CD14-positive monocyte (primary cell): ENCODE measurements around the gene DNAH10. TPM values are rescaled to one million over a fixed set of nuclear protein-coding genes. Genes with fewer than 3 reads are reported as not detected.

Experiments used
- DNase-seq, 3 donors: peaks; one replicate each; pipeline ENCODE4 v3.0.0-alpha.2; 2011 to 2022
- H2AFZ ChIP-seq: 2 replicates; pipeline ENCODE4 v1.6.0; 2012; ENCODE audit warnings: mild to moderate bottlenecking, low read depth, low read length, inconsistent platforms; ENCODE audit not compliant: insufficient read depth, poor library complexity, severe bottlenecking
- H3K27ac ChIP-seq, 2 donors: 1 replicate in 1 of 2; 2 replicates in 1 of 2; pipeline ENCODE4 v1.5.1; 2012 to 2013; ENCODE audit warnings: low read length in 2 of 2, control low read depth in 1 of 2, inconsistent platforms in 1 of 2, low read depth in 1 of 2, mild to moderate bottlenecking in 1 of 2
- H3K27me3 ChIP-seq, 2 donors: one replicate each; pipeline versions ENCODE4 v1.6.0 to v1.6.1; 2011 to 2013; ENCODE audit warnings: low read length in 2 of 2; ENCODE audit not compliant: control insufficient read depth in 2 of 2, insufficient read depth in 2 of 2
- H3K36me3 ChIP-seq, 2 donors: replicated peaks in 1 of 2; 1 replicate in 1 of 2; 2 replicates in 1 of 2; pipeline versions ENCODE4 v1.5.1 to v1.6.1; 2012 to 2013; ENCODE audit warnings: low read length in 2 of 2, control low read depth in 1 of 2, inconsistent platforms in 1 of 2, mild to moderate bottlenecking in 1 of 2; ENCODE audit not compliant: insufficient read depth in 2 of 2, control insufficient read depth in 1 of 2
- H3K4me1 ChIP-seq, 2 donors: 1 replicate in 1 of 2; 2 replicates in 1 of 2; pipeline versions ENCODE4 v1.5.1 to v1.6.1; 2012 to 2013; ENCODE audit warnings: low read length in 2 of 2, control low read depth in 1 of 2, inconsistent platforms in 1 of 2, mild to moderate bottlenecking in 1 of 2, moderate library complexity in 1 of 2; ENCODE audit not compliant: insufficient read depth in 2 of 2, control insufficient read depth in 1 of 2
- H3K4me2 ChIP-seq: replicated peaks from 2 replicates; pipeline ENCODE3; 2012; ENCODE audit warnings: low read length, moderate library complexity, mild to moderate bottlenecking; ENCODE audit not compliant: poor library complexity, severe bottlenecking; ENCODE audit errors: extremely low read depth
- H3K4me3 ChIP-seq, 3 experiments: fragments of 200-600 bp in 1 of 3; sonication (generic) in 1 of 3; replicated peaks in 1 of 3; 1 replicate in 2 of 3; 2 replicates in 1 of 3; pipeline ENCODE4 v1.5.1; 2011 to 2013; ENCODE audit warnings: low read length in 3 of 3, mild to moderate bottlenecking in 3 of 3, control low read depth in 2 of 3, low read depth in 2 of 3, inconsistent platforms in 1 of 3, moderate library complexity in 1 of 3
- H3K79me2 ChIP-seq: 2 replicates; pipeline ENCODE4 v1.6.0; 2012; ENCODE audit warnings: mild to moderate bottlenecking, control low read depth, inconsistent platforms, low read length, moderate library complexity; ENCODE audit not compliant: insufficient read depth
- H3K9ac ChIP-seq: 2 replicates; pipeline ENCODE4 v1.6.0; 2017; ENCODE audit warnings: low read length, mild to moderate bottlenecking; ENCODE audit not compliant: insufficient read depth, poor library complexity, severe bottlenecking
- H3K9me3 ChIP-seq, 2 donors: replicated peaks in 1 of 2; 1 replicate in 1 of 2; 2 replicates in 1 of 2; pipeline versions ENCODE4 v1.5.1 to v1.6.1; 2012 to 2013; ENCODE audit warnings: low read length in 2 of 2, control low read depth in 1 of 2; ENCODE audit not compliant: control insufficient read depth in 1 of 2, insufficient read depth in 1 of 2
- H4K20me1 ChIP-seq: 2 replicates; pipeline ENCODE4 v1.6.0; 2012; ENCODE audit warnings: mild to moderate bottlenecking, low read length, control low read depth, moderate library complexity; ENCODE audit not compliant: insufficient read depth
- H3K27ac Mint-ChIP-seq, 7 donors: one replicate each; pipeline ENCODE4 v1.8.0; 2020; ENCODE audit warnings: mild to moderate bottlenecking in 7 of 7, mixed read lengths in 7 of 7, moderate library complexity in 6 of 7, inconsistent platforms in 2 of 7
- H3K27me3 Mint-ChIP-seq, 3 donors: one replicate each; pipeline ENCODE4 v1.8.0; 2021 to 2022; ENCODE audit warnings: low read depth in 3 of 3, mild to moderate bottlenecking in 3 of 3, mixed read lengths in 3 of 3, moderate library complexity in 3 of 3, inconsistent platforms in 1 of 3
- H3K36me3 Mint-ChIP-seq, 2 donors: one replicate each; pipeline ENCODE4 v1.8.0; 2020; ENCODE audit warnings: mixed read lengths in 2 of 2, inconsistent platforms in 1 of 2, mild to moderate bottlenecking in 1 of 2
- H3K4me1 Mint-ChIP-seq: one replicate; pipeline ENCODE4 v1.8.0; 2020; ENCODE audit warnings: mild to moderate bottlenecking, mixed read lengths
- H3K4me3 Mint-ChIP-seq, 2 donors: one replicate each; pipeline ENCODE4 v1.8.0; 2020; ENCODE audit warnings: mild to moderate bottlenecking in 2 of 2, mixed read lengths in 2 of 2, moderate library complexity in 1 of 2
- H3K9me3 Mint-ChIP-seq, 7 donors: one replicate each; pipeline ENCODE4 v1.8.0; 2020 to 2022; ENCODE audit warnings: mixed read lengths in 7 of 7, mild to moderate bottlenecking in 6 of 7, moderate library complexity in 6 of 7, inconsistent platforms in 2 of 7
- WGBS: methylation state at CpG from one replicate; pipeline ENCODE4 v1.1.5; 2013; ENCODE audit warnings: missing lambda C conversion rate; ENCODE audit not compliant: insufficient coverage; 5-methylcytosine and 5-hydroxymethylcytosine counted together
- intact Hi-C, 2 donors: fragments of 100-400 bp; cut with micrococcal nuclease; formaldehyde crosslinking; loops; one replicate each; pipeline versions ENCODE4 v1.15.0 to v1.15.1; 2023
- polyA plus RNA-seq, 3 donors: library from polyadenylated mRNA; depleted of rRNA in 1 of 3; unstranded in 2 of 3; stranded (reverse) in 1 of 3; fragments of 300-500 nt in 2 of 3; fragments of >200 nt in 1 of 3; fragmentation: Illumina TruSeq in 2 of 3; gene quantifications; 1 replicate in 2 of 3; 2 replicates in 1 of 3; pipeline ENCODE4 v1.2.3, GENCODE V29; 2012 to 2021
- TF ChIP-seq, protein P1 (sequence below): fragments of 200-600 bp; IDR thresholded peaks from one replicate; pipeline ENCODE4 v1.8.0; 2022; ENCODE audit warnings: antibody characterized with exemption, mild to moderate bottlenecking

Gene DNAH10
- polyA plus RNA-seq, 3 donors, result not detected

DNA sequence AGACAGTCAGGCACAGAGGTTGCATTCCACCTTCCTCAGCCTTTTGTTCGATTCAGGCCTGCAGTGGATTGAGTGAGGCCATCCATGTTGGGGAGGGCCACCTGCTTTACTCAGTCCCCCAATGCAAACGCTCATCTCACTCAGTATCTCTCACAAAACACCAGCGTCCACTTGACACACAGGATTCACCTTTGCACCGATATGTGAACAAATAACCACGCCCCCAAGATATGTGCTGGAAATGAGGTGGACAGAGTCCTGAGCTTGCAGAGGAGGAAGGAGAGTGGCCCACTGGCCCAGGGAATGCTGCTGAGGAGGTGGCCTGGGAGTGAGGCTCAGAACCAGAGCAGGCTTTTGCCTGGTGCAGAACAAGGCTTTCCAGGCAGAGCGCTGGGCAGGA is 60.7 kb downstream of the DNAH10 start:
- TF ChIP-seq, protein P1, sequence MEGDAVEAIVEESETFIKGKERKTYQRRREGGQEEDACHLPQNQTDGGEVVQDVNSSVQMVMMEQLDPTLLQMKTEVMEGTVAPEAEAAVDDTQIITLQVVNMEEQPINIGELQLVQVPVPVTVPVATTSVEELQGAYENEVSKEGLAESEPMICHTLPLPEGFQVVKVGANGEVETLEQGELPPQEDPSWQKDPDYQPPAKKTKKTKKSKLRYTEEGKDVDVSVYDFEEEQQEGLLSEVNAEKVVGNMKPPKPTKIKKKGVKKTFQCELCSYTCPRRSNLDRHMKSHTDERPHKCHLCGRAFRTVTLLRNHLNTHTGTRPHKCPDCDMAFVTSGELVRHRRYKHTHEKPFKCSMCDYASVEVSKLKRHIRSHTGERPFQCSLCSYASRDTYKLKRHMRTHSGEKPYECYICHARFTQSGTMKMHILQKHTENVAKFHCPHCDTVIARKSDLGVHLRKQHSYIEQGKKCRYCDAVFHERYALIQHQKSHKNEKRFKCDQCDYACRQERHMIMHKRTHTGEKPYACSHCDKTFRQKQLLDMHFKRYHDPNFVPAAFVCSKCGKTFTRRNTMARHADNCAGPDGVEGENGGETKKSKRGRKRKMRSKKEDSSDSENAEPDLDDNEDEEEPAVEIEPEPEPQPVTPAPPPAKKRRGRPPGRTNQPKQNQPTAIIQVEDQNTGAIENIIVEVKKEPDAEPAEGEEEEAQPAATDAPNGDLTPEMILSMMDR, result no peak
- Mint-ChIP-seq H3K27me3 (peaks cover 3 to 12% (median 5%) of the 10 kb centered on the region in 3 donors), H3K36me3 (no peaks in the 10 kb centered on the region)

DNA sequence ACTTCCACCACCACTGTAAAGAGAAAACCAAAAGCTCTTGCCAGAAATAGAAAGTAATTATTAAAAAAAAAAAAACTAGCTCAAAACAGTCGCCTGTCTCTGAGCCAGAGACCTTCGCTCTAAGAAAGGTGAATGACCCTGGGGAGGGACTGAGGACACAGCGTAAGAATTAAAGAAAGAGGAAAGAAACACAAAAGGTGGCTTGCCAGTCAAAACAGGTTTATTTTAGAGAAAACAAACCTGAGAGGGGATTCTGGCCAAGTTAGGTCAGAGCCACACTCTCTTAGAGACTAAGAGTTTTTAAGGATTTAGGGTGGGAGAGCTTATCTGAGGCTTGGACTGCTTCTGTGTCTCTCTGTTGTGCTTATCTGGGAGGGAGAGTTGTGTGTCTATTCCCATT is 66.0 kb downstream of the DNAH10 start:
- no peaks in the 10 kb centered on the region for H3K4me1 ChIP-seq
- no peak for DNase-seq
- TF ChIP-seq, protein P1, result no peak
- H2AFZ ChIP-seq, result no peak overlapping the region
- H3K27me3 ChIP-seq, result no peaks in the 10 kb centered on the region
- no peak overlapping the region for H3K9ac ChIP-seq
- no peak overlapping the region for H3K4me2 ChIP-seq
- H3K4me1 Mint-ChIP-seq, result no peaks in the 10 kb centered on the region
- no peaks in the 10 kb centered on the region for H3K36me3 Mint-ChIP-seq
- no peak overlapping the region for H3K27ac Mint-ChIP-seq
- H3K9me3 ChIP-seq, result no peaks in the 10 kb centered on the region
- H3K4me3 ChIP-seq, result no peak overlapping the region
- H3K9me3 Mint-ChIP-seq, result peaks cover 0 to 15% (median 7%) of the 10 kb centered on the region in 7 donors
- no peak overlapping the region for H3K27ac ChIP-seq
- no peaks in the 10 kb centered on the region for H4K20me1 ChIP-seq
- H3K27me3 Mint-ChIP-seq, result peaks cover 2 to 6% (median 2%) of the 10 kb centered on the region in 3 donors
- WGBS, result 92% methylated on average over 2 of the region's 3 CpGs
- H3K79me2 ChIP-seq, result no peaks in the 10 kb centered on the region
- intact Hi-C loops, result no loop called here
- no peaks in the 10 kb centered on the region for H3K36me3 ChIP-seq
- H3K4me3 Mint-ChIP-seq, result no peak overlapping the region

More for the DNA sequence above, 60.7 kb downstream of the DNAH10 start:
- no peak overlapping the region for H3K4me2 ChIP-seq
- H3K4me3 ChIP-seq, result no peak overlapping the region
- no peak for DNase-seq
- intact Hi-C loops, result no loop called here
- no peak overlapping the region for H2AFZ ChIP-seq
- H3K27ac ChIP-seq, result no peak overlapping the region
- H4K20me1 ChIP-seq, result no peaks in the 10 kb centered on the region
- H3K9me3 Mint-ChIP-seq, result peaks cover 0 to 6% (median 5%) of the 10 kb centered on the region in 7 donors
- H3K79me2 ChIP-seq, result no peaks in the 10 kb centered on the region
- H3K27me3 ChIP-seq, result no peaks in the 10 kb centered on the region
- peaks cover 0 to 4% of the 10 kb centered on the region in 2 donors for H3K9me3 ChIP-seq
- no peak overlapping the region for H3K27ac Mint-ChIP-seq
- H3K4me3 Mint-ChIP-seq, result no peak overlapping the region
- H3K36me3 ChIP-seq, result no peaks in the 10 kb centered on the region
- WGBS, result 89% methylated on average over 3 of the region's 6 CpGs
- no peaks in the 10 kb centered on the region for H3K4me1 Mint-ChIP-seq
- H3K9ac ChIP-seq, result no peak overlapping the region
- H3K4me1 ChIP-seq, result no peaks in the 10 kb centered on the region
